HG03103 (cell line): ENCODE results near the gene ADCY10.
A peak's percentile ranks its signal among the peaks of the same experiment; 100 is the strongest.

ENCODE experiments used
- ATAC-seq: cut with Tn5 transposase; IDR thresholded peaks from one replicate; pipeline ENCODE4 v1.9.1; 2021; ENCODE audit warnings: low read depth; ENCODE audit not compliant: unreplicated experiment

The ADCY10 gene

GRCh38 chr1:167928457-167928852 lies 14.5 kb upstream of the ADCY10 start:
- ATAC-seq, result no peak

DNA sequence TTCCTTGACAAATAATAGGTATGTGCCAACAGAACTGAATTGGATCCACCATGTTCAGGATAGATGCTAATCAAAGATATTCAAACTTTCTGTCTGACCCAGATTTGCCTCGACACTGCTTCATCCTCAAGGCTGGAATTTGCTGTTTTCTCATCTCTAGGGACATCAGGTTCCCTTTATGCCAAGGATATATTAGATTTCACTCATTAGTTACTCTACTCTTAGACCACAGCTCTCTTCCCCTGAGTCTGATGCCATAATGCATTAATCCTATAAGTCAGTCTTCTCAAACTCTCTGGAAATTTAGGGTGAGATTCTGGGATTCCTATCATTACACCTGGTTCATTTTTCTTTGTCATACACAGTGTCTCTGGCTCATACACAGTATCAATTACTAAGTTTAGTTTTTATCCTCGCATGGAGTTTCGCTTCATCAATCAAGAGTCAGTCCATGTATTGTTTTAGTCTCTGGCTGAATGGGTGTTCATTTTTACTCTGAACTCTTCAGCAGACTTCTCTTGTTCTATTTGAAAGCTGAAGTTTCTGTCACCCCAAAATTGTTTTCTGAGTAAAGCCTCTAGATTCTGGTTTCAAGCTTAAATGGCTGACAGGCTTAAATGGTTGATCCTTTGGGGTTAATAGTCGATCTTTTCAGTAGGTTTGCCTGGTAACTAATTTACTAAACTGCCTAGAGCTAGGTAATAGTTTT lies 13.3 kb upstream of the ADCY10 start:
- ATAC-seq, result no peak

DNA sequence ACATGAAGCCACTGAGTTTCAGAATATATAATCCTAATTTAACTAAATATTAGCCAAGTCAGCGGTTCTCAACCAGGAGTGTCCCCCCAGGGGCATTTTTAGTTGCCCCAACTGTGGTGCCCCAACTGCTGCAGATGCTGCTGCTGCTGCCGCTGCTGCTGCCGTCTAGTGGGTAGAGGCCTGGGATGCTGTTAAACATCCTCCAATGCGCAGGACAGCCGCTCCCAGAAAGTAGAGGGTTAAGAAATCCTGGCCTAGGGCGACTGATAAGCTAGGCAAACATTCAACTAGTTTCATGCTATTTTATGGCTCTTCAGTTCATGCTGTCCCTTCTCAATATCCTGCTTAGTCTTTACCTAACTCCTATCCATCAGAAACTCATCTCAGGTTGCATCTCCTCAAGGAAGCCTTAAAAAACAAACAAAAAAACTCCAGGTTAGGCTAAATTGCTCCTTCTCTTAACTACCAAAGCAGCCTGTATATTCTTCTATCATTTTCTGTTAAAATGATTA lies 12.6 kb upstream of the ADCY10 start:
- no peak for ATAC-seq

DNA sequence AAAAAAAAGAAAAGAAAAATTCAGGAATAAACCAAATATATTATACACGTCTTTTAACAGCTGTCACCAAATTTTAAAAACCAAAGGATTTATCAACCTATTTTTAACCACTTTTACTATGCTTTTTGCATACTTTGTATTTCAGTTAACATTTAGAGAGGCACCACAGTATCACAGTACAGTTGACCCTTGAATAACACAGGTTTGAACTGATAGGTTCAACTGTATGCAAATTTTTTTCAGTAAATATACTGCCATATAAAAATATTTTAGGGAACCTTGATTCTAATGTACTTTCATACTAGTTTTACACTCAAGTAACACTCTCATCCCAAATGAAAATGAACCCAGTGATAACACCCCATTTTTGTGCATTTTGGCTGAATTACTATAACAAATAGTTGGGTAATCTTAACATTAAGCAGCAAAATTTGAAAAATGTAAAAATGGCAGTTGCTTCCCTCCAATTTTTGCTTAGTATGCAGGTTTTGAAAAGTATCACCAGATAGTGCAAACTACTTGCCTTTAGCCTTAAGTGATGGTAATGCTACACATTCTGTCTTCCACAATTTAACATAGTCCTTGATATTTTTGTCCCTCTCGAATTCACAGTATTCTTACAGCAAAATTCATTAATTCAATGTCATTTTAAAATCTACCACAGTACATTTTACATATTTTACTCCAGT lies 10.8 kb upstream of the ADCY10 start:
- no peak for ATAC-seq

- ATAC-seq, result no peak
Observed at GRCh38 chr1:167924102-167924501, 10.2 kb upstream of the ADCY10 start.

- ATAC-seq, result no peak
Observed at GRCh38 chr1:167923324-167924056, 9.6 kb upstream of the ADCY10 start.

DNA sequence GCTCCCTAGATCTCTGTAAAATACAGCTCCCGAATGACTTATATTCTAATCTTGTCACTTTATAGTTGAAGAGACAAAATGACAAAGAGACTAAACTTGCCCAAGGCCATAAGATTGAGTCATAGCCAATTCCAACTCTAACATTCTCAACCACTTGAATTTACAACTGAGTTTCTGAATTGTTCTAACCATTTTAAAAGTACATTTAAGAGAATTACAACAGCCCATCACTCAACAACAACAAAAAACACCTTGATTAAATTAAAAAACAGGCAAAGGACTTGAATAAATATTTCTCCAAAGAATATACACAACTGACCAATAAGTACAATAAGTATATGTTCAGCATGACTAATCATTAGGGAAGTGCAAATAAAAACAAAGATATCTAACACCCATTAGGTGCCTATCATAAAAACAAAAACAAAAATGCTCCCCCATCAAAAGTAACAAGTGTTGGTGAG lies 8.7 kb upstream of the ADCY10 start:
- ATAC-seq, result no peak

- no peak for ATAC-seq
Observed at GRCh38 chr1:167922023-167922422, 8.1 kb upstream of the ADCY10 start.

DNA sequence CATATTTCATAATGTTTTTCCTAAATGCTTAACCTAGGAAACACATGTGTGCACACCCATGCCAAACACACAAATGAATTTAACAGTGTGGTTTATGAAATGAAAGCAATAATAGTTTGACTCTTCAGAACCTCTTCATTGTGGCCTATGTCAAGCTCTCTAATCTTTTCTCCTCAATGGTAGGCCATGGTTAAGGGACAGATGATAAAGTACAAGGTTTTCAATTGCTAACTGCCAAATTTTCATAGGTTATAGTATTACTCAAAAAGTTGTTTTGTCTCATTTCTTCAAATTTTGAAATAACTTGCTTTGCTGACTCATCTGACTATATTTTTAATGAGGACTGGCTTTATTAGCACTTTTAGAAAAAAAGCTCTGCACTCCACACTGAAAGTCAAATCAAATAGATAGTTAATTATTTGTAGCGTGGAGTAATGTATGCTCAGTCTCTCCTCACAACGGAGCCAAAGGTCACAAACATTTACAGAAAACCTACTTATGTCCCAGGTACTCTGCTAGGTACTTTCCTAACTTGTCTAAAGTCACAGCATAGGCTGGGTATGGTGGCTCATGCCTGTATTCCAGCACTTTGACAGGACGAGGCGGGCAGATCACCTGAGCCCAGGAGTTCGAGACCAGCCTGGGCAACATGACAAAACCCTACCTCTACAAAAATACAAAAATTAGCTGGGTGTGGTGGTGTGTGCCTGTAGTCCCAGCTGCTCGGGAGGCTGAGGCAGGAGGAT lies 3.0 kb upstream of the ADCY10 start:
- no peak for ATAC-seq

- no peak for ATAC-seq
Observed at GRCh38 chr1:167915569-167915968, 1.6 kb upstream of the ADCY10 start.

- no peak for ATAC-seq
Observed at GRCh38 chr1:167912294-167912693, 1.6 kb downstream of the ADCY10 start.

- no peak for ATAC-seq
Observed at GRCh38 chr1:167911413-167911812, 2.5 kb downstream of the ADCY10 start.

- no peak for ATAC-seq
Observed at GRCh38 chr1:167910530-167910929, 3.4 kb downstream of the ADCY10 start.

DNA sequence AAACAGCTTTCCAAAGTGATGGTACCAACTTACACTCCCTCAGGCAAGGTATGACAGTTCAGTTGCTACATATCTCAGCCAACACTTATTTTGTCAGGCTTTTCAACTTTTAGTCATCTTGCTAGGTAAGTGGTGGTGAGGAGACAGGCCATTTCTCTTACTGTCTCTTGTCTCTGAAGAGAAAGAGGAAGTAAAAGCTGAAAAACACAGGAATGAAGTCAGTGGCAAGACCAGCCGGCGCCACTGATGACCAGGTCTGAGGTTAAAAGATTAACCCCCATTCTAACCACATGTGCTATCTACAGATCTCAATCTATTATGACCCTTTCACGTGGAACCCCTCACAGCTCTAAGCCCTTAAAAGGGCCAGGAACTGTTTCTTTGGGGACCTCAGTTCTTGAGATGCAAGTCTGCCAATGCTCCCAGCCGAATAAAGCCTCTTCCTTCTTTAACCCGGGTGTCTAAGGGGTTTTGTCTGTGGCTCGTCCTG lies 4.2 kb downstream of the ADCY10 start:
- ATAC-seq, result no peak

- ATAC-seq, result no peak
Observed at GRCh38 chr1:167905671-167906070, 8.3 kb downstream of the ADCY10 start.

DNA sequence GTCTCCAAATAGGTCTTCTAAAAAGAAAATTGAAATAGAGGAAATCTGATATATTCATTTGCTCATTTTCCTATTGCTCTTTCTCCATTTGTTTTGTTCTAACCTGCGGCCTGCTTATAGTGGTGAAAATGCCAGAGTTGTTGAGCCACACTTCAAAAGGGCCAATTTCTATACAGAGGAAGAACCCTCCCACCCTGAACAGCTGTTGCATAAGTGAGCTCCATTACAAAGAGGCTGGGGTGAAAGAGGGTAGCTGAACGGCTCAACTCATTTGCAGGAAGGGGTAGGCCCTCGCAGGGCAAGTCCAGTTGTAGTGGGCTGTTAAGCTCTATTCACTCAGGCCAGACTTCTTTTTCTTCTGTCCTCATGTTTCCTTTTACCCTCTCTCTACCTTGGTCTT lies 8.8 kb downstream of the ADCY10 start:
- ATAC-seq, result no peak

GRCh38 chr1:167904652-167905130 lies 9.2 kb downstream of the ADCY10 start:
- no peak for ATAC-seq

GRCh38 chr1:167900907-167901306 lies 13.0 kb downstream of the ADCY10 start:
- no peak for ATAC-seq

DNA sequence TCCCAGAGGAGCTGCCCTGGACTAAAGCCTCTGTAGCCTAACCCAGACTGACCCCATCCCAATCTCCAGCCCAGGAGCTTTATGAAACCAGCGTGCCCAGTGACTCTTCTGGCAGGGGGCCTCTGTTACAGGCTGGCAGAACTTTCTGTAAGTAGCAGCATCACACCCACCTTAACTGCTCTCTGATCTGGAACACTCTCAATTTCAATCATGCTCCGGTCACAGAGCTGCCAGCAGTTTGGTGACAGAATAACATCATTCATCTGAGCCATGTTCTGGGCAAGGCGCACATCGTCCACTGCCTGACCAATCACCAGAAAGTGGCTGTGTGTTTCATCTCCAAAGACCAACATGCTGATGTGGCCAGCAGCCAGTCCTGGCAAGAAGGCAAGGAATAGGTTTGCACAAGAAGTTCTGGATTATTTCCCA lies 14.7 kb downstream of the ADCY10 start:
- ATAC-seq, result peak; percentile 88

GRCh38 chr1:167898578-167899222 lies 15.2 kb downstream of the ADCY10 start:
- no peak for ATAC-seq
